Middle frontal gyrus (tissue), 1 donor: ENCODE data around the gene OGT.
"Not testable (repeated sequence)": the region's sequence is repeated elsewhere in the genome, so short reads cannot be mapped to it uniquely, and the experiment has no call there.

Experiments used
- DNase-seq: peaks from one replicate; pipeline ENCODE4 v3.0.0-alpha.2; 2015; ENCODE audit warnings: low spot score; ENCODE audit errors: extremely low spot score

OGT gene

DNA sequence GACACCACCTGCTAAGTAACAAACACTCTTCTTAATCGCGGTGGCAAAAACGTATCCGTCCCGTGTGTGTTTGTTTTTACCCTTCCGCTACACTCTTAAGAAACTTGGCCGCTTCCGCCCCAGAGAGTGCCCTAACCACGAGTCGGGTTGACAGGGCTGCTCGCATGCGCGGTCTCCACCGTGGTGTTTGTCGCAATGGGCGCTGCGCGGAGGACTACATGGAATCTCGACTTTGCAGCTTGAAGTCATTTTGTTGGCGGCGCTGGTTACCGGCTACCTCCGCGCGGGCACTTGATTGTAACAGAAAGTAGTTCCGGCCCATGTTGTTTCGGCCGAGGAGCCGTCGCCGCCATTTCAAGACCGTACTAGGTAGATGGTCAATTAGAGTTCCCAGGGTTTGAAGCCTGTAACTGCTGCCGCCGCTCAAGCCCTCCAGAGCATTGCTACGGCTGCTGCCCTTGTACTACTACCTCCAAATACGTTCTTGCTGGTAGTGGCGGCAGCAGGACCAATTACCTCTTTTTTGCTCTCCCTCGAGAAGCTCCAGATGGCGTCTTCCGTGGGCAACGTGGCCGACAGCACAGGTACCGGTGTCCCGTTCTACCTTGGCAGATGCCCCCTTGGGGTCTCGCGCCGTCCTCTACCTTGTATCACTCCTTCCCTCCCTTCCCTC is at the start of gene OGT:
Gene OGT (plus strand): TSS at position 352 of the 673 bp plus-strand sequence. CDS start 196 bp downstream, at position 548.
- peak; percentile 84 for DNase-seq

DNA sequence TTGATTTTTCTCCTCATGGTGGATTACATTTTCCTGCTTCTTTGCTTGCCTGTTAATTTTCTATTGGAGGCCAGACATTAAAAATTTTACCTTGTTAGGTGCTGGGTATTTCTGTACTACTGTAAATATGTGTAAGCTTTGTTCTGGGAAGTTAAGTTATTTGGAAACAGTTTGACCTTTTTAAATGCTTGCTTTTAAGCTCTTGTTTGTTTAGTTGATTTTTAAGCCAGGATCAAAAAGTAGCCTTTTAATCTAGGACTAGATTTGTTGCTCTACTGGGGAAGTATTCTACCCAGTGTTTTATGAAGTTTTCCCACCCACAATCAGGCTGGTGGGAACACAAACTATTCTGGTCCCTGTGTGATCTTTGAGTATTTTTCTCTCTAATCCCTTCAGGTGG is 45.1 kb upstream of the OGT start:
- DNase-seq = no peak

DNA sequence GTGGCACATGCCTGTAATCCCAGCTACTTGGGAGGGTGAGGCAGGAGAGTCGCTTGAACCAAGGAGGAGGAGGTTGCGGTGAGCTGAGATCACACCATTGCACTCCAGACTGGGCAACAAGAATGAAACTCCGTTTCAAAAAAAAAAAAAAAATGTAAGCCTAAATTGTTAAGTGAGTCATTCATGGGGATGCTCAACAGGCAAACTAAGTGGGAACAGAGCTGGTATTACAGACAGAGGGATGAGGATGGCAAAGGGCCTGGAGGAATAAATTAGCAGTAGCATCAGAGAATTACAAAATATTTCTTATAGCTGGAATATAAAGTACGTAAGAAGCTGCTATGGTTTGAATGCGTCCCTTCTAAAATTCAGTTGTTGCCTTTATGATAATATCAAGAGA is 43.4 kb upstream of the OGT start:
- no peak for DNase-seq

DNA sequence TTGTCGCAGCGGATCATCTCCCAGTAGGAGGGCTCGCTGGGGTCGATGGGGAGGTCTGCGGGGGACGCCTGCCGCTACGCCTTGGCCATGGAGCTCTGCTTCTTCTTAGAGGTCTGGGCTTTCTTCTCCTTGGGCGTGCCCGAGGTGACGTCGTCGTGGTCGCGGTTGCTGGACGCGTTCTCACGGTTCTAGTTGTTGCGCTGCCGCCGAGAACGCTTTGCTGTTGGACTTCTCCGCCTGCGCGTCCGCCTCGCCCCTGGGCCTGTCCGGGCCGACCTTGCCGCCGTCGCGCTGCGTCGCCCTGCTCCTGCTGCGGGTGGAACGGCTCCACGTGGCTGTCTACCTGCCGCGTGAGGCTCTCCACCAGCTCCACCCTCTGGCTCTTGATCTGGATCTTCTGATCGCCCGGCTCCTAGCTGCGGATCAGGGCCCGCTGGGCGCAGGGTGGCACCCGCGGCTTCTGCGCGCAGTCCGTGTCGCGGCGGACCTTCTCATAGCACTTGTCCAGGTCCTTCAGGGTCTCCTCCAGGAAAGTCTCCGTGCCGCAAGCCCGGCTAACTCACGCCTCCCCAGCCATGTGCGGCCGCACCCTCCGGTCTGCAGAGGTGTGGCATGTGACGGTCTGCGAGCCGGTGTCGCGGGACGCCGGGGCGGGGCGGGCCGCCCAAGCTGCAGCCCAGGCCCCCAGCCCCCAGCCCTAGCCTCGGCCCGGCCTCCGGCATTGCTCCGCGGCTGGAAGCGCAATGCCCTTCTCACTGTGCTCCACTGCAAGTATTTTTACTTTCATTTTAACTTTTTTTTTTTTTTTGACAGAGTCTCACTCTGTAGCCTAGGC is 40.5 kb upstream of the OGT start:
- no peak for DNase-seq

DNA sequence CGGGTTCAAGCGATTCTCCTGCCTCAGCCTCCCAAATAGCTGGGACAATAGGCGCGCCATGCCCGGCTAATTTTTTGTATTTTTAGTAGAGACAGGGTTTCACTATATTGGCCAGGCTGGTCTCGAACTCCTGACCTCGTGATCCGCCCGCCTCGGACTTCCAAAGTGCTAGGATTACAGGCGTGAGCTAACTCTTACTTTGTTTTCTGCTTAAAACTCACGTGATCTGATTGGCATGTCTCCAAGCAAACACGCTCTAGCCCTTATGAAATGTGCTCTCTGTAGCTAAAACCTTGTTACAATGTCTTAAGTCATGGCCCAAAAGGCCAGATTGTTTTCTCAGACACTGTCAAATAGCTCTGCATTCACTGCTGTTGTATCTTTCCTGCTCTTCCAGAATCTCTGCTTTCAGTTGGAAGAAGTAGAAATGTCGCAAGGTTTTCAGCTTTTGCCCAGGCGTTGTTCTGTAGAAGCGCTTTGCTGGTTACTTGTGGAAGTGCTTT is 39.7 kb upstream of the OGT start:
- DNase-seq = no peak

DNA sequence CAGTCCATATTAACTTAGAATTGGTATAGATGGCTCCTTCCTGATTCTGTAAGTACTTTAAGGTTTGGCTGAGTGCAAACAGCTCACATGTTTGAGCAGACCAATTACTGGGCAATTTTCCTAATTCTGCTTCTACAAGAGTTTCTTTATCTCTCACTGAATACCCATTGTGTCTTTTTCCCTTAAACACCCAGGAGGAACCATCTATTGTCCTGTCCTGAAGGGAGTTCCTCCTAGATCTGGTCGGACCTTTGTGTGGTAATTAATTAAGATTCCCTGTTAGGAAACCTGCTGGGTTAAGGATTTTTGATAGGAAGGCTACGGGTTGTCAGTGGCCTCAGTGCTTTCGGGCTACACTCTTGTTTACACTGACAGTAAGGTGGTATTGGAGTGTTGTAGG is 36.9 kb upstream of the OGT start:
- DNase-seq = not testable (repeated sequence)

DNA sequence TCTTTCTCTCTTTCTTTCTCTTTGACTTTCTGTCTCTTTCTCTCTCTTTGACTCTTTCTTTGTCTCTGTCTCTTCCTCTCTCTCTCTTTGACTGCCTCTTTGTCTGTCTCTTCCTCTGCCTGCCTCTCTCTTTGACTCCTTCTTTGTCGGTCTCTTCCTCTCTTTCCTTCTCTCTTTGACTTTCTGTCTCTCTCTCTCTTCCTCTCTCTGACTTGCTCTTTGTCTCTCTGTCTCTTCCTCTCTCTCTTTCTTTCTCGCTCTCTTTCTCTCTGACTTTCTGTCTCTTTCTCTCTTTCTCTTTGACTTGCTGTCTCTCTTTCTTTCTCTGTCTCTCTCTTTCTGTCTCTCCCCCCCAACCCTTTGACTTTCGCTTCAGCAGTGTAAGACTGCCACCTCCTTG is 36.4 kb upstream of the OGT start:
- no peak for DNase-seq

DNA sequence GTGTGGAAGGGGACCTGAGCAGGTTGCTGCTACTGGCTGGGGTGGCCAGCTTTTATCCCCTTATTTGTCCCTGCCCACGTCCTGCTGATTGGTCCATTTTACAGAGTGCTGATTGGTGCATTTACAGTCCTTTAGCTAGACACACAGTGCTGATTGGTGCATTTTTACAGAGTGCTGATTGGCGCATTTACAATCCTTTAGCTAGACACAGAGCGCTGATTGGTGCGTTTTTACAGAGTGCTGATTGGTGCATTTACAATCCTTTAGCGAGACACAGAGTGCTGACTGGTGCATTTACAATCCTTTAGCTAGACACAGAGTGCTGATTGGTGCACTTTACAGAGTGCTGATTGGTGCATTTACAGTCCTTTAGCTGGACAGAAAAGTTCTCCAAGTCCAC is 30.8 kb upstream of the OGT start:
- not testable (repeated sequence) for DNase-seq

DNA sequence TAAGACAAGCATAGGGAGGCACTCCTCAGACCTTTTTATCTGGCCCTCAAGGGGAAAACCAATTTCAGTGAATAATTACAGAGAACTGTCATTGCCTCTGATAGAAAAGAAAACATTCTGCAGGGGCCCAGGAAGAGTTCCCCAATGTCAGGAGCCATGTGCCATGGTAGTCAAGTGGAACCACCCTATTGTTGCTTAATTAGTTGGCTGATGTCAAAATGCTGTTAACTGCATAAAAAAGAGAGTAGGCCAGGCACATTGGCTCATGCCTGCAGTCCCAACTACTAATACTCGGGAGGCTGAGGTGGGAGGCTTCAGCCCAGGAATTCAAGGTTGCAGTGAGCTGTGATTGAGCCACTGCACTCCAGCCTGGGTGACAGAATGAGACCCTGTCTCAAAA is 28.6 kb upstream of the OGT start:
- DNase-seq = no peak

DNA sequence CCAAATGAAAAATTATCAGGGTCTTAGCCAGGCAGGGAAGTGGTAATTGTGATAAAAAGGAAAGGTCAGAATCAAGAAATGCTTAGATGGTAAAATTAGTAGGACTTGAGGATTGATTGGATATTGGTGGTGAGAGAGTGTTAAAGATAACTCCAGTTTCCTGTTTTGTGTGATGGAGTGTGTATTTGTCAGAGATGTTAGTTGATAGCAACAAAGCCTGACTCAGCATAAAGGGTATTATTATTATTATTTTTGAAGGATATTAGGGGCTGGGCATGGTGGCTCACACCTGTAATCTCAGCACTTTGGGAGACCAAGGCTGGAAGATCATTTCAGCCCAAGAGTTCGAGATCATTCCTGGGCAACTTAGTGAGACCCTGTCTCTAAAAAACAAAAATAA is 23.6 kb upstream of the OGT start:
- DNase-seq = no peak

DNA sequence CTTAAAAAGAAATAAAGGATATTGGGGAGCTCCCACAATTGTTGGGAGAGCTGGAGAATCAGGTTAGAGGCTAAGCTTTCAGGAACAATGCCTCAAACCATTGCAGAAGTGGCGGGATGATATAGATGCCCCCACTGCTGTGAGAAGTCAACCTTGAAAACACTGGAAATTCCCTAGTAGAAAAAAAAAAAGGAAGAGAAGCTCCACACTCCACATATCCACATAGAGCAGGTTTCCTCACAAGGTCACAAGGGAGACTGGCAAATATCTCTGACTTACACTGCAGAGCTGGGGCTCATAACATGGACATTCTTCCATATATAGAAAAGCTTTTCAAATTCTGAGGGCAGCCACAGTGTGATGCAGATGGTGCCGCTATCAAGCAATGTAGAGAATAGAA is 22.7 kb upstream of the OGT start:
- DNase-seq = no peak

DNA sequence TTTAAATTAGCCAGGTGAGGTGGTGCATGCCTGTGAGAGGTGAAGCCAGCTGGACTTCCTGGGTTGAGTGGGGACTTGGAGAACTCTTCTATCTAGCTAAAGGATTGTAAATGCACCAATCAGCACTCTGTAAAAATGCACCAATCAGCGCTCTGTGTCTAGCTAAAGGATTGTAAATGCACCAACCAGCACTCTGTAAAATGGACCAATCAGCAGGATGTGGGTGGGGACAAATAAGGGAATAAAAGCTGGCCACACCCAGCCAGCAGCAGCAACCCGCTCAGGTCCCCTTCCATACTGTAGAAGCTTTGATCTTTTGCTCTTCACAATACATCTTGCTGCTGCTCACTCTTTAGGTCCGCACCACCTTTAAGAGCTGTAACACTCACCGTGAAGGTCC is 19.2 kb upstream of the OGT start:
- DNase-seq = not testable (repeated sequence)

DNA sequence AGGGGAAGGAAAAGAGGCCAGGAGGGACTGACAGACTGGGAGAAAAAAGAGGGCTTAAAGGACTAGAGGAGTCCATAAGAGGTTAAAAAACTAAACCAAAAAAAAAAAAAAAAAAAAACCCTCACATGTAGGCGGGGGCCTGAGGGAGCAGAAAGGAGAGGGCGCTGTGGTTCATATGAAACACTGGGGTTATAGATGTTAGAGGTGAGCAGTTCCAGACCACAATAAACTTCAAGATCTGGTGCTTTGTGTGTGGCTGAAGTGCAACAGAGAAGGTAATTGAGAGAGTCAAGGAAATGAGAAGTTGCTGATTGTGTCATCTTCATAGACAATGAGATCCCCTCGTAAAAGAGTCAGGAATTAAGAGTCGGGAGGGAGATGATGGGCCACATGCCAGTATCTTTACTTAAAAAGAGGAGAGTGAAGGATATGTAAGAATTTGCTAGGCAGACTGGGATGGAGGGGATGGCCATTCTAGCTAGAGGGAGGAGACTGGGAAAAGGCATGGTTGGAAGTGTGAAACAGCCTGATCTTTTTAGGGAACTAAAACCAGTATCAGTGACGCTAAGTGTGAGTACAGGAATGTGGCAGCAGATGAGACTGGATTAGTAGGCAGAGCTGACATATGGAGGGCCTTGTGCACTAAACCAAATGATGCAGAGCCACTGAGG is 18.4 kb upstream of the OGT start:
- DNase-seq = no peak

DNA sequence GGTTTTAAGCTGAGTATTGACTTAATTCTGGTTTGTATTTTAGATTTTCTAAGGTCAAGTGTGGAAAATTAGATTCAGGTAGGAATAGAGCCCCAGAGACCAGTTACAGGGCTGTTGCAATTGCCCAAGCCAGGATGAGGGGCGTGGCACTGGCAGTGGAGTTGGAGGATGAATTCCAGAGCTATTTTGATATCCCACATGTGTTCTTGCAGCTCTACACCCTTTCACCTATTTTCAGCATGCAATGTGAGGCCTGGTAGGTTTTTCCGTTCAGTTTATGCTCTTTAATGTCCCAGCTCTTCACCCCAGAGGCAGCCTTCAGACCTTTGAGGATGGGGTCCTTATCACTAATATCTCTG is 17.9 kb upstream of the OGT start:
- DNase-seq = no peak

DNA sequence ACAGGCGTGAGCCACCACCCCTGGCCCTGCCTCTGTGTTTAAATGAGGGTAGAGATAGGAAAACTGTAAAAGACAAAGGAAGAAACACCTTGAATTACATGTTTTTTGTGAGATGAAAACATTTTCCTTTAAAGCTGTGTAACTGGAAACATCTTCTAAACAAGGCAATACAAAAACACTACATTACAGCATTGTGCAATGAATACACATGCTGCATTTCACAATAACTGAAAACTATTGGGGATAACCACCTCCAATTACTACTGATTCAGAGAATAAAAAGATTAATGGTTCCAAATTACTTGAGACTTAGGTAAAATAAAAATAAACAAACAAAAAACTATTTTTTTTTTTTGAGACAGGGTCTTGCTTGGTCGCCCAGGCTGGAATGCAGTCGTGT is 7.6 kb upstream of the OGT start:
- DNase-seq = no peak

DNA sequence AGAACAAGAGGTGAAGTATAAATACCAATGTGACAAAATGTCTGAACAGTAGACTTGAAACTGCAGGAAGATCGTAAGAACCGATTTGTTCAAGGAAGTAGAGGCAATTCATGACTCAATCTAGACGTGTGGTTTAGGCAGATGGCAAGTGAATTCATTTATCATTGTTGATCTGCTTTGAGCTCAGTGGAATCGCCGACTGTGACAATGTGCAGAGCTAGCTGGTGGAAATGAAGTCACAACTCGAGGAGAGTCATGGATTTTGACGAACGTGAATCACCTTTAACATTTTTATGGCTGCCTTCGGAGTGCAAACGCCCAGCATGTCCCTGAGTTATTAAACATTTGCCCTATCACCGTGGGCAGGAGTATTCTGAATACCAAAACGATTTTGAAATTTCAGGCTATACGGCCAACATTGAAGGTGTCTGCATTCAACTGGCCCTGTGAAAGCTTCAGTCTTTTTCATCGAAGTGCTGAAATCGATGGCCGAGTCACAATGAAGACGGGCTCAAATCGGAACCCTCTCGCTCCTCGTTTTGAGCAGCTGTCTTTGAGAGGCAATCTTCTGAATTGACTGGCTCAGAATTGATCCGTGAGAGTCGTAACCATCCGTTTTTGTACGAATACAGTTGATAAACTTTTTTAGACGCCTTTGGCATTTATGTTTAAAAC is 689 bp upstream of the OGT start:
- no peak for DNase-seq

DNA sequence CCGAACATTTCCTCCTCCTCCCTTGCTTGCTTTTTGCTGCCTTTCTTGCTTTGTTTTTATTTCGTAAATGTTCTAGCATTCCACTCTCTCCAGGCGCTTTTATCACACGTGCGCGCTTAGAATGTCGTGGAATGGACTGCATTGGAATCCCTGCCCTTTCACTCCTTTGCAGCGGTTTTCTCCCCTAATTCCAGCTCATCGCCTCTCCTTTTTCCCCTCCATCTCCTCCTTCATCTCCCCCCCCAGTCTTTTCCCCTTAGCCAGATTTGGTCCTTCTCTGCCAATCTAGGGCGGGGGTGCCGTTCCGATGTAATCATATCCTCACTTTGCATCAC is 579 bp downstream of the OGT start:
- no peak for DNase-seq

DNA sequence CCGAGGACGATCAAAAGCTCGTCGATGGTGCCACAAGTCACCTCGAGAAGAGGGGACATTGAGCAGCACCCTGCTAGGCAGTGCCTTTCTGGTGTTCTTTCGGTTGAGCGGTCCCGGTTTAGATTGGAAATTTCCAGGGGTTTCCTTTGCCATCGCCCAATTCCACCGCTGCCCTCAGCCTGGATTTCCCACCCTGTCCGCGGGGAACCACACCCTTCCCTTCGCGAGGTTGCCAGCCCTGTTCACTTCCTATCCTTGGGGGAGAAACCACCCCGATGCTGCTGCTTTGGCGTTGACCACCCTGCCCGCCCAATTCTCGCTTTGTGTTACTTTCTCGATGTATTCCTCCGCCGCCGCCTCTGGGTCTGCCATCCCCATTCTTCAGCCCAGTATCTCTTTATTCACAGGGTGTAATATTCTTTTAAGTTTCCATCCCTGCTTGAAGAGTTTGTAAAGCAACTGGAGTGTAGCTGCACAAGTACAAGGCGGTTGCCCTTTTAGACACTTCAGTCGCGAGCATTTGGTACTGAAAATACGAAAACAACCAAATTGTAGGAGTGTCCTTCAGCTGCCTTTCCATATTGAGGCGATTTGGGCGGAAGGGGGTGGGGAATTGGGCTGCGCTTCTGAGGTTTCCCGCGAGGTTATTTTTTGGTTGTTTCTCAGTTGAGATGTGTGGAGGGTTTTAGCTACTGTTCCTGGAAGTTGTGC is 1.1 kb downstream of the OGT start:
- no peak for DNase-seq

DNA sequence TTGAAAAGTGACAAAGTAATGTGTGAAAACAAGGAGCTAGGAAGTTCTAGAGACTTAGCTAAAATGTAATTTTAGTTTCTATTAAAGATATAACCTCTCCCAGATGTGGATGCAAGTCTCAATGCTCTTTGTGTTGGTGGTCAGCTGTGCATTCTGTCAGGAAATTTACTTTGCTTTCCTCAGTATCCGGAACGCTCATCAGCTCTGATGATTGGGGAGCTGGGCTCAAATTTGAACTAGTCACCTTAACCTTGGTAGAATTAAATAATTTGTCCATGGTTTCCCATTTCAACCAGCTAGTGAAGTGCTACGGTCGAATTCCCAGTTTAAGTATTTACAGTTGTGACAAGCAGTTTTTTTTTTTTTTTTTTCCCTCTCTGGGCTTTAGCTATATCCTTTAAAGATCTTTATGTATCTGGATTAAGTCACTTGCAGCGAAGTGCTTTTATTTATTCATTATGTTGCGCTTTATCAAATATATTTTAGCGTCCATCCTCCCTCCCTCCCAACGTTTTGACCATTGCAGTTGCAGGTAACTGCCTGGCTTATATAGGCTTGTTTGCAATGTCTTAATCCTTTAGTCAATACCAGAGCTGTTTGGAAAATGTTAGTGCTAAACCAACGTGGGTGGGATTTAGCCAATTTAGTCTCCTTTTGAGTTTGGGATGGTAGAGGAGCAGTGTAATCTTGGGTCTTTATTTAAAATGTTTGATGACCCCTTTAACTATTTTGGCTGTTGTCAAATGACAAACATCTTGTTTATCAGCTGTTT is 2.1 kb downstream of the OGT start:
- DNase-seq = no peak

DNA sequence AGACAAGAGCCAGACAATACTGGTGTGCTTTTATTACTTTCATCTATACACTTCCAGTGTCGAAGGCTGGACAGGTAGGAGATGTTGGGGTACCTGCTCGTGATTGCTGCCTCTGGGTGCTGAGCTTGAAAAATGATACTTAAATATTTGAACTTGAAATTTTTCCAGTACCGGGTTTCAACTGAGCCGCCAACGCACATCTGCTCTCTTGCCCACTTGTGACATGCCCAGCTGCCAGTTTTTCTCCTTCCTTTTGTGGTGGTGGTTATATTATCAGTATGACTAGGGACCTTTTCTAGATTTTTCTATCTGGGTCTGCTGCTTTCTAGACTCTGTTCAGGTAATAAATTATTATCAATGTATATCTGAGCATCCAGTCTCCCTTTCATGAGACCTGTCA is 3.4 kb downstream of the OGT start:
- no peak for DNase-seq

DNA sequence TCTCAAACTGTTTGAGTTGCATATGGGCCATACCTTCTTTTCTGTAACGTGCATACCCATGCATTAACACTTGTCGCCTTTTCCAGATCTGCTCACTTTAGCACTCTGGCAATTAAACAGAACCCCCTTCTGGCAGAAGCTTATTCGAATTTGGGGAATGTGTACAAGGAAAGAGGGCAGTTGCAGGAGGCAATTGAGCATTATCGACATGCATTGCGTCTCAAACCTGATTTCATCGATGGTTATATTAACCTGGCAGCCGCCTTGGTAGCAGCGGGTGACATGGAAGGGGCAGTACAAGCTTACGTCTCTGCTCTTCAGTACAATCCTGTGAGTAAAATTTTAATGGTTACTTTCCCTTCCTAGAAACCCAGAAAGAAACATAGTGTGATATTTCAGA is 4.8 kb downstream of the OGT start:
- no peak for DNase-seq
